ENCODE data around the gene RFX8. TPM values are rescaled to one million over a fixed set of nuclear protein-coding genes. Genes with fewer than 3 reads are reported as not detected.

The RFX8 gene
- total and polyA plus RNA-seq, 2 of the 4 experiments (the other 2 are of a cell fraction), result 2.9 to 5.3 TPM

DNA sequence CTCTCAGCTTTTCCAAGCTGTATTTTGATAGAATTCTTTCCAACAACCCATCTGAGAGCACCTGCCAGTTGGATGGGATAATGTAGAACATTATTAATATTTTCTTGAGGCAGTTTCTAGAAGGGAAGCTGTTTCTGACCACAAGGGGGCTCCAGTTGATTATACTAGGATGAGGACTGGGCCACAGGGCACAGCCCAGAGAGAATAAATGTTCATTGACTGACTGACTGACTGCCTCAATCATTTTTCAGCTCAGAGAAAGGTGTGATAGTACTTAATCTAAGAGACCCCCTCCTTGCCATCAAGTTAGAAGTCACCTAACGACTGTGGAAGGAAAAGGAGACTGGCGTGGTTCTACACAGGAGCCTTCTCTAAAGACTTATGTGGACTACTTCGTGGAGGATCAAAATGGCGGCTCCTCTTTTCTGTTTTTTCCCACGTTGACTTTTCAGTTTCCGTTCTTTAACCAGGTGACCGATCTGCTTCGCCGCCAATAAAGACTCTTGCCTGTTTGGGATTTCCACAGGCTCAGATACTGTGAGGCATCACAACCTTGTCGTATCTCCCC is 55.7 kb downstream of the RFX8 start:
- no peak overlapping the region for H4K91ac ChIP-seq (ENCODE audit: insufficient read depth, low read depth, low read length)
- intact Hi-C loops (cut with micrococcal nuclease) (loop anchor here (1.0 to 5.0 kb wide), 4 partner anchors 280 to 454 kb away; no protein-coding TSS in a partner anchor), in situ Hi-C loops (cut with MboI; ENCODE audit: low sequenced_read_pairs) (no loop called here), dilution Hi-C loops (cut with HindIII; ENCODE audit: low sequenced_read_pairs, unreplicated experiment) (no loop called here)
- H3K9ac ChIP-seq (ENCODE audit: low read depth, low read length), result no peak overlapping the region
- 0 out of 2 replicates have a peak overlapping the region, but pooled peaks have one; percentile 66 for H2BK20ac ChIP-seq (ENCODE audit: low read depth, low read length)
- H2BK120ac ChIP-seq (ENCODE audit: low read depth, low read length), result peak overlapping the region; percentile 55; the same call in 1 of the 2 replicates
- DNase-seq (peak; percentile 74), ATAC-seq (ENCODE audit: low read depth) (peak; percentile 89)
- no peak overlapping the region for H3K4me2 ChIP-seq (ENCODE audit: low read depth, low read length)
- 87% methylated on average over 6 of the region's 10 CpGs; no CpG with 5 or more reads in 1 of the 2 experiments for WGBS, 2 experiments (ENCODE audit: extremely low coverage in 2 of 2, insufficient read length in 1 of 2)
- H3K4ac ChIP-seq (ENCODE audit: low read depth, low read length), result peak overlapping the region; percentile 50; the same call in 1 of the 2 replicates
- no peak overlapping the region for H3K56ac ChIP-seq (ENCODE audit: extremely low read depth, insufficient read depth, low read length)
- no peak overlapping the region for H3K4me3 ChIP-seq (ENCODE audit: insufficient read depth, low read depth, low read length)
- no peaks in the 10 kb centered on the region; the same call in 1 of the 2 replicates for H3K9me1 ChIP-seq (ENCODE audit: insufficient read depth, low read length)
- H2AFZ ChIP-seq (replicated peaks; ENCODE audit: low read length, poor library complexity), result no peak overlapping the region
- H4K8ac ChIP-seq (ENCODE audit: low read depth in 2 of 2, low read length in 2 of 2), result peak overlapping the region in 1 of 2 experiments; percentile 43; a peak in 1 of 4 replicates
- H3K79me1 ChIP-seq (ENCODE audit: low read depth in 1 of 2, low read length in 2 of 2), result peaks cover 0 to 22% of the 10 kb centered on the region in 2 experiments; a peak in 3 of 4 replicates
- no peaks in the 10 kb centered on the region for H3K27me3 ChIP-seq (ENCODE audit: control insufficient read depth, insufficient read depth, low read length)
- ChIA-PET POLR2A (ENCODE audit: unreplicated experiment) (no interaction called here), CTCF (interaction anchor here (0.5 to 3.1 kb wide), 13 partner anchors 14 to 432 kb away, joined by 3 to 10 read pairs (median 3); no protein-coding TSS in a partner anchor)
- no peak overlapping the region for H2BK15ac ChIP-seq (ENCODE audit: low read depth, low read length)
- H4K5ac ChIP-seq (ENCODE audit: low read depth, low read length), result no peak overlapping the region
- TF ChIP-seq CHD1 (IDR thresholded peaks at IDR 0.05; ENCODE audit: low read depth, low read length), result no peak
- TF ChIP-seq RAD21 (IDR thresholded peaks at IDR 0.05; ENCODE audit: low read length), result peak; percentile 93
- peak; percentile 98 for TF ChIP-seq SMC3 (IDR thresholded peaks at IDR 0.05; ENCODE audit: low read depth, low read length)
- TF ChIP-seq, protein P1, sequence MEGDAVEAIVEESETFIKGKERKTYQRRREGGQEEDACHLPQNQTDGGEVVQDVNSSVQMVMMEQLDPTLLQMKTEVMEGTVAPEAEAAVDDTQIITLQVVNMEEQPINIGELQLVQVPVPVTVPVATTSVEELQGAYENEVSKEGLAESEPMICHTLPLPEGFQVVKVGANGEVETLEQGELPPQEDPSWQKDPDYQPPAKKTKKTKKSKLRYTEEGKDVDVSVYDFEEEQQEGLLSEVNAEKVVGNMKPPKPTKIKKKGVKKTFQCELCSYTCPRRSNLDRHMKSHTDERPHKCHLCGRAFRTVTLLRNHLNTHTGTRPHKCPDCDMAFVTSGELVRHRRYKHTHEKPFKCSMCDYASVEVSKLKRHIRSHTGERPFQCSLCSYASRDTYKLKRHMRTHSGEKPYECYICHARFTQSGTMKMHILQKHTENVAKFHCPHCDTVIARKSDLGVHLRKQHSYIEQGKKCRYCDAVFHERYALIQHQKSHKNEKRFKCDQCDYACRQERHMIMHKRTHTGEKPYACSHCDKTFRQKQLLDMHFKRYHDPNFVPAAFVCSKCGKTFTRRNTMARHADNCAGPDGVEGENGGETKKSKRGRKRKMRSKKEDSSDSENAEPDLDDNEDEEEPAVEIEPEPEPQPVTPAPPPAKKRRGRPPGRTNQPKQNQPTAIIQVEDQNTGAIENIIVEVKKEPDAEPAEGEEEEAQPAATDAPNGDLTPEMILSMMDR (conservative IDR thresholded peaks at IDR 0.05; ENCODE audit: low read depth, low read length), result peak; percentile 92
- no peaks in the 10 kb centered on the region for H3K9me3 ChIP-seq (ENCODE audit: control insufficient read depth, insufficient read depth, low read length)
- H3K23ac ChIP-seq (ENCODE audit: low read depth, low read length), result no peak overlapping the region
- no TSS peak for BruUV-seq (replicated peaks)
- no peak overlapping the region for H2AK9ac ChIP-seq (replicated peaks; ENCODE audit: low read depth, low read length, poor library complexity)
- H2AK5ac ChIP-seq (ENCODE audit: low read depth, low read length), result peak overlapping the region; percentile 81; the same call in 1 of the 2 replicates
- no peak overlapping the region for H3K14ac ChIP-seq (replicated peaks; ENCODE audit: low read depth, low read length)
- H2BK5ac ChIP-seq (ENCODE audit: low read depth, low read length, poor library complexity, severe bottlenecking), result no peak overlapping the region
- no peaks in the 10 kb centered on the region for H3K36me3 ChIP-seq (ENCODE audit: control insufficient read depth, insufficient read depth, low read length)
- no peak overlapping the region for H3K27ac ChIP-seq (ENCODE audit: insufficient read depth, low read length)
- no peak overlapping the region for H3K18ac ChIP-seq (ENCODE audit: low read depth, low read length)
- H3K4me1 ChIP-seq (ENCODE audit: control insufficient read depth, insufficient read depth, low read length), result no peaks in the 10 kb centered on the region
- peaks cover 4% of the 10 kb centered on the region; the same call in 1 of the 2 replicates for H4K20me1 ChIP-seq (ENCODE audit: insufficient read depth, low read length)

Measured in IMR-90 (cell line).